Measurements from ENCODE around the gene XPOT. TPM values are rescaled to one million over a fixed set of nuclear protein-coding genes. Genes with fewer than 3 reads are reported as not detected.

The XPOT gene, protein sequence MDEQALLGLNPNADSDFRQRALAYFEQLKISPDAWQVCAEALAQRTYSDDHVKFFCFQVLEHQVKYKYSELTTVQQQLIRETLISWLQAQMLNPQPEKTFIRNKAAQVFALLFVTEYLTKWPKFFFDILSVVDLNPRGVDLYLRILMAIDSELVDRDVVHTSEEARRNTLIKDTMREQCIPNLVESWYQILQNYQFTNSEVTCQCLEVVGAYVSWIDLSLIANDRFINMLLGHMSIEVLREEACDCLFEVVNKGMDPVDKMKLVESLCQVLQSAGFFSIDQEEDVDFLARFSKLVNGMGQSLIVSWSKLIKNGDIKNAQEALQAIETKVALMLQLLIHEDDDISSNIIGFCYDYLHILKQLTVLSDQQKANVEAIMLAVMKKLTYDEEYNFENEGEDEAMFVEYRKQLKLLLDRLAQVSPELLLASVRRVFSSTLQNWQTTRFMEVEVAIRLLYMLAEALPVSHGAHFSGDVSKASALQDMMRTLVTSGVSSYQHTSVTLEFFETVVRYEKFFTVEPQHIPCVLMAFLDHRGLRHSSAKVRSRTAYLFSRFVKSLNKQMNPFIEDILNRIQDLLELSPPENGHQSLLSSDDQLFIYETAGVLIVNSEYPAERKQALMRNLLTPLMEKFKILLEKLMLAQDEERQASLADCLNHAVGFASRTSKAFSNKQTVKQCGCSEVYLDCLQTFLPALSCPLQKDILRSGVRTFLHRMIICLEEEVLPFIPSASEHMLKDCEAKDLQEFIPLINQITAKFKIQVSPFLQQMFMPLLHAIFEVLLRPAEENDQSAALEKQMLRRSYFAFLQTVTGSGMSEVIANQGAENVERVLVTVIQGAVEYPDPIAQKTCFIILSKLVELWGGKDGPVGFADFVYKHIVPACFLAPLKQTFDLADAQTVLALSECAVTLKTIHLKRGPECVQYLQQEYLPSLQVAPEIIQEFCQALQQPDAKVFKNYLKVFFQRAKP
- total RNA-seq: 121 and 127 TPM in 2 replicates

DNA sequence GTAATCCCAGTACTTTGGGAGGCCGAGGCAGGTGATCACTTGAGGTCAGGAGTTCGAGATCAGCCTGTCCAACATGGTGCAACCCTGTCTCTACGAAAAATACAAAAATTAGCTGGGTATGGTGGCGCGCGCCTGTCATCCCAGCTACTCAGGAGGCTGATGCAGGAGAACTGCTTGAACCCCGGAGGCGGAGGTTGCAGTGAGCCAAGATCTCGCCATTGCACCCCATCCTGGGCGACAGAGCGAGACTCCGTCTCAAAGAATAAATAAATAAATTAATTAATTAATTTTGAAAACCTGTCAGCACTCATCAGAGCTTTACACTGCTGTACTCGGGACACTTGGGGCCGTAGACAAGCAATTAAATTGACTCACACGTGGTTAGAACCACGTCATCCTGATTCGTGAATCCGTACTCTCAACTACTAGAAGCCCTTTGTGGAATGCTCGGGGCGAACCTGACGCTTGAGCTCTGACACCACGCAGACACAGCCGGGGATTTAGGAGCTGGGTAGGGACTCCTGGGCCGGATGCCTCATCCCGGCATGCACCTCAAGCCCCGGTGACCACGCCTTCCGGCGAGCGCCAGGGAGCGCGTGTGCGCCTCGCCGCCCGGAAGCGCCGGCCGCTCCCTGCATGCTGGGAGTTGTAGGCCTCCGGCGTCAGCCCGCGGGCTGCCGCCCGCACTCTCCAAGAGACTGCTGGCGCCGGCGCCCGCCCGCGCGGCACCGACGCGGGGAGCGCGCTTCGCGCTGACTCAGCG is at the start of gene XPOT:
XPOT (plus strand) TSS at position 686 of the 763 bp plus-strand sequence. CDS start 5,644 bp downstream, outside the sequence.

DNA sequence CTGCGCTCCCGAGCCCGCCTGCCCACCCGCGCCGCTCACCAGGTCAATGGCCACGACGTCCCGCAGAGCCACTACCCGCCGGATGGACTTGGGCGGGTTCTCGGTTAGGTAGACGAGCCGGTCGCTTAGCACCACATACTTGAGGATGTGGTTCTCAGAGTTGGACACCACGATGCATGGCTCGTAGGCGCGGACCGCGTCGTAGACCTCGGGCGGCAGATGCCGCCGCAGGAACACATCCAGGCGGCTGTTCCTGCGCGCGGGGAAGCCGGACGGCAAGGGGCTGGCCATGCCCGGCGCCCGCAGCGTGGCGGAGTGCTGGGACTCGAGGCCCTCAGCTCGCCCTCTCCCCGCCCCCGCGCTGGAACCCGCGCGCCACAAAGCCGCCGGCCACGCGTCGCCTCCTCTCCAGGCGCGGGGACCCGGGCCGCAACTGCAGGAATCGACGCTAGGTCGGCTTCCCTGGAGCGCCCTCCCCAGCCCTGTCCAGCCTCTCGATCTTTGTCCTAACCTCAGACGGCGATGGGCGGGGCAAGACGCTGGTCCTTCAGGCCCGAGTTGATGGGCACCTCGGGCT is 13.8 kb upstream of the XPOT start, which contains the start of gene C12orf56:
C12orf56 (minus strand) TSS at position 484 of the 577 bp plus-strand sequence; CDS start at position 291, 193 bp downstream.

DNA sequence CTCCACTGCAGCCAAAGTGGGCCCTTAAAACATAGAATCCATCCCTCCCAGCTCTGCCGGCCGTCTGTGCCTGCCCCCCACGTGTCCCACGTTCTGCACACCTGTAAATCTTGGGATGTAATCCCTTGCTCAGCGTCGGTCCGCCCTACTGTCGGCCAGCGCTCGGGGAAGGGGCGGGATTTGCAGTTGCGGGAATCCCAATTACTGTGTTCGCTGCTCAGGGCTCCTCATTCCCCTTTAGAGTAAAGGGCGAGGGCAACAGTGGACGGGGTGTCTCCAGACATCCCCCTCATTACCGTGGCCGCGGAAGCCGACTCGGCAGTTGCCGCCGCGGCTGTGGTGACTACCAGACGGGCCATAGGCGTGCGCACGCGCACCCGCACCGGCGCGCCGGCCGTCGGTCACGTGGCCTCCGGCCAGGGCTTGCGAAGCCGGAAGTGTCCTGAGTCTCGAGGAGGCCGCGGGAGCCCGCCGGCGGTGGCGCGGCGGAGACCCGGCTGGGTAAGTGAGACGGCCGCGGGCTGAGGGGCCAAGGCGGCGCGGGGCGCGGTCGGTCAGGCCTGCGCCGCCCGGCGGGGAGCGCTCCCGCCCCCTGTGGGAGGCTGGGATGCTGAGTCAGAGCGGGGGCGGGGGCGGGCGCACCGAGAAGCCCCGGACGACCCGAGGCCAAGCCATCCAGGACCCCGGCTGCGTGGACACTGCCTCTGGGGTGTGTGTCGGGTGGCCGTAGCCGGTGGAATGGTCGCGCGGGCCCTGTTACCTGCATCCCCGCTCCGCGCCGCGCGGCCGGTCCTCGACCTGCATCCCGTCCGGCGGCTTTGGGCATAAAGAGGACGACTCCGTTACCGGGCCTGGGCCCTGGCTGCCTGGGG is 47.7 kb downstream of the XPOT start, which contains the start of gene TBK1:
TBK1 (plus strand) TSS at position 434 of the 872 bp plus-strand sequence. CDS start 3,751 bp downstream, outside the sequence.

Other genes starting within 250 kb of the XPOT start
- gene KICS2, start 182.1 kb upstream of the XPOT start, total RNA-seq: 5.3 and 7.3 TPM in 2 replicates
- gene C12orf56, start 13.6 kb upstream of the XPOT start, total RNA-seq: 0.28 and 0.37 TPM in 2 replicates
- gene TBK1, start 47.7 kb downstream of the XPOT start, total RNA-seq: 28.7 and 36.5 TPM in 2 replicates
- 11.1 and 12.7 TPM in 2 replicates for gene RASSF3, start 206.1 kb downstream of the XPOT start, total RNA-seq